Measurements from ENCODE around the gene RAPSN. TPM values are rescaled to one million over a fixed set of nuclear protein-coding genes. Genes with fewer than 3 reads are reported as not detected.

RAPSN gene
- total RNA-seq, 1 donor from 2014 or later = 2.2 TPM

GRCh38 chr11:47453365-47453764 is 4.4 kb upstream of the RAPSN start:
- H3K9me3 ChIP-seq (replicated peaks) = no peaks in the 10 kb centered on the region
- no peaks in the 10 kb centered on the region for H3K27me3 ChIP-seq (ENCODE audit: low read depth)
- H3K36me3 ChIP-seq = no peaks in the 10 kb centered on the region
- TF ChIP-seq CTCF (IDR thresholded peaks at IDR 0.05; ENCODE audit: borderline replicate concordance) = no peak
- DNase-seq = no peak
- H3K27ac ChIP-seq (replicated peaks) = no peak overlapping the region
- H3K4me1 ChIP-seq = no peaks in the 10 kb centered on the region
- intact Hi-C loops (cut with micrococcal nuclease) = no loop called here
- H3K4me3 ChIP-seq = no peak overlapping the region

GRCh38 chr11:47451990-47452389 is 3.1 kb upstream of the RAPSN start:
- no peaks in the 10 kb centered on the region for H3K9me3 ChIP-seq (replicated peaks)
- intact Hi-C loops (cut with micrococcal nuclease) = no loop called here
- H3K4me1 ChIP-seq = no peaks in the 10 kb centered on the region
- no peaks in the 10 kb centered on the region for H3K27me3 ChIP-seq (ENCODE audit: low read depth)
- H3K27ac ChIP-seq (replicated peaks) = no peak overlapping the region
- no peak overlapping the region for H3K4me3 ChIP-seq
- H3K36me3 ChIP-seq = no peaks in the 10 kb centered on the region
- DNase-seq = no peak
- TF ChIP-seq CTCF (IDR thresholded peaks at IDR 0.05; ENCODE audit: borderline replicate concordance) = no peak

- TF ChIP-seq CTCF (IDR thresholded peaks at IDR 0.05; ENCODE audit: borderline replicate concordance) = no peak
- no peaks in the 10 kb centered on the region for H3K4me1 ChIP-seq
- H3K36me3 ChIP-seq = no peaks in the 10 kb centered on the region
- no peaks in the 10 kb centered on the region for H3K9me3 ChIP-seq (replicated peaks)
- no peak for DNase-seq
- no peak overlapping the region for H3K4me3 ChIP-seq
- intact Hi-C loops (cut with micrococcal nuclease) = no loop called here
- no peaks in the 10 kb centered on the region for H3K27me3 ChIP-seq (ENCODE audit: low read depth)
- no peak overlapping the region for H3K27ac ChIP-seq (replicated peaks)
Observed at GRCh38 chr11:47451436-47451835, 2.5 kb upstream of the RAPSN start.

GRCh38 chr11:47449541-47449940 is 605 bp upstream of the RAPSN start:
- no peak overlapping the region for H3K4me3 ChIP-seq
- DNase-seq = no peak
- TF ChIP-seq CTCF (IDR thresholded peaks at IDR 0.05; ENCODE audit: borderline replicate concordance) = no peak
- no peaks in the 10 kb centered on the region for H3K4me1 ChIP-seq
- H3K27me3 ChIP-seq (ENCODE audit: low read depth) = no peaks in the 10 kb centered on the region
- intact Hi-C loops (cut with micrococcal nuclease) = loop anchor here (10.0 kb wide), 1 partner anchor 65 kb away; no protein-coding TSS in a partner anchor
- H3K27ac ChIP-seq (replicated peaks) = no peak overlapping the region
- no peaks in the 10 kb centered on the region for H3K9me3 ChIP-seq (replicated peaks)
- no peaks in the 10 kb centered on the region for H3K36me3 ChIP-seq

- intact Hi-C loops (cut with micrococcal nuclease) = loop anchor here (10.0 kb wide), 1 partner anchor 63 kb away; no protein-coding TSS in a partner anchor
- H3K9me3 ChIP-seq (replicated peaks) = no peaks in the 10 kb centered on the region
- H3K36me3 ChIP-seq = no peaks in the 10 kb centered on the region
- H3K27ac ChIP-seq (replicated peaks) = no peak overlapping the region
- DNase-seq = no peak
- TF ChIP-seq CTCF (IDR thresholded peaks at IDR 0.05; ENCODE audit: borderline replicate concordance) = no peak
- H3K4me3 ChIP-seq = no peak overlapping the region
- peaks cover 7% of the 10 kb centered on the region for H3K4me1 ChIP-seq
- H3K27me3 ChIP-seq (ENCODE audit: low read depth) = no peaks in the 10 kb centered on the region
Observed at GRCh38 chr11:47447906-47448305, 1.0 kb downstream of the RAPSN start.

Measured in left ventricle myocardium inferior (tissue), 1 donor.